ENCODE results near the gene AUTS2.

- TF ChIP-seq POLR2A (IDR thresholded peaks at IDR 0.05) (no peak), CTCF (IDR thresholded peaks at IDR 0.05 in 8 of 11, conservative IDR thresholded peaks at IDR 0.05 in 3 of 11) (no peak)
Measured at GRCh38 chr7:70218006-70218405, 619.7 kb downstream of the AUTS2 start.

All from spleen (tissue), 7 donors.